CD14-positive monocyte (primary cell): Measurements from ENCODE around the gene NME1. TPM values are rescaled to one million over a fixed set of nuclear protein-coding genes. Genes with fewer than 3 reads are reported as not detected.

Experiments
- DNase-seq, 3 donors: peaks; one replicate each; pipeline ENCODE4 v3.0.0-alpha.2; 2011 to 2022
- H2AFZ ChIP-seq: 2 replicates; pipeline ENCODE4 v1.6.0; 2012; ENCODE audit warnings: mild to moderate bottlenecking, low read depth, low read length, inconsistent platforms; ENCODE audit not compliant: insufficient read depth, poor library complexity, severe bottlenecking
- H3K27ac ChIP-seq, 2 donors: 1 replicate in 1 of 2; 2 replicates in 1 of 2; pipeline ENCODE4 v1.5.1; 2012 to 2013; ENCODE audit warnings: low read length in 2 of 2, control low read depth in 1 of 2, inconsistent platforms in 1 of 2, low read depth in 1 of 2, mild to moderate bottlenecking in 1 of 2
- H3K27me3 ChIP-seq, 2 donors: one replicate each; pipeline versions ENCODE4 v1.6.0 to v1.6.1; 2011 to 2013; ENCODE audit warnings: low read length in 2 of 2; ENCODE audit not compliant: control insufficient read depth in 2 of 2, insufficient read depth in 2 of 2
- H3K36me3 ChIP-seq, 2 donors: replicated peaks in 1 of 2; 1 replicate in 1 of 2; 2 replicates in 1 of 2; pipeline versions ENCODE4 v1.5.1 to v1.6.1; 2012 to 2013; ENCODE audit warnings: low read length in 2 of 2, control low read depth in 1 of 2, inconsistent platforms in 1 of 2, mild to moderate bottlenecking in 1 of 2; ENCODE audit not compliant: insufficient read depth in 2 of 2, control insufficient read depth in 1 of 2
- H3K4me1 ChIP-seq, 2 donors: 1 replicate in 1 of 2; 2 replicates in 1 of 2; pipeline versions ENCODE4 v1.5.1 to v1.6.1; 2012 to 2013; ENCODE audit warnings: low read length in 2 of 2, control low read depth in 1 of 2, inconsistent platforms in 1 of 2, mild to moderate bottlenecking in 1 of 2, moderate library complexity in 1 of 2; ENCODE audit not compliant: insufficient read depth in 2 of 2, control insufficient read depth in 1 of 2
- H3K4me2 ChIP-seq: replicated peaks from 2 replicates; pipeline ENCODE3; 2012; ENCODE audit warnings: low read length, moderate library complexity, mild to moderate bottlenecking; ENCODE audit not compliant: poor library complexity, severe bottlenecking; ENCODE audit errors: extremely low read depth
- H3K4me3 ChIP-seq, 3 experiments: fragments of 200-600 bp in 1 of 3; sonication (generic) in 1 of 3; replicated peaks in 1 of 3; 1 replicate in 2 of 3; 2 replicates in 1 of 3; pipeline ENCODE4 v1.5.1; 2011 to 2013; ENCODE audit warnings: low read length in 3 of 3, mild to moderate bottlenecking in 3 of 3, control low read depth in 2 of 3, low read depth in 2 of 3, inconsistent platforms in 1 of 3, moderate library complexity in 1 of 3
- H3K79me2 ChIP-seq: 2 replicates; pipeline ENCODE4 v1.6.0; 2012; ENCODE audit warnings: mild to moderate bottlenecking, control low read depth, inconsistent platforms, low read length, moderate library complexity; ENCODE audit not compliant: insufficient read depth
- H3K9ac ChIP-seq: 2 replicates; pipeline ENCODE4 v1.6.0; 2017; ENCODE audit warnings: low read length, mild to moderate bottlenecking; ENCODE audit not compliant: insufficient read depth, poor library complexity, severe bottlenecking
- H3K9me3 ChIP-seq, 2 donors: replicated peaks in 1 of 2; 1 replicate in 1 of 2; 2 replicates in 1 of 2; pipeline versions ENCODE4 v1.5.1 to v1.6.1; 2012 to 2013; ENCODE audit warnings: low read length in 2 of 2, control low read depth in 1 of 2; ENCODE audit not compliant: control insufficient read depth in 1 of 2, insufficient read depth in 1 of 2
- H4K20me1 ChIP-seq: 2 replicates; pipeline ENCODE4 v1.6.0; 2012; ENCODE audit warnings: mild to moderate bottlenecking, low read length, control low read depth, moderate library complexity; ENCODE audit not compliant: insufficient read depth
- H3K27ac Mint-ChIP-seq, 7 donors: one replicate each; pipeline ENCODE4 v1.8.0; 2020; ENCODE audit warnings: mild to moderate bottlenecking in 7 of 7, mixed read lengths in 7 of 7, moderate library complexity in 6 of 7, inconsistent platforms in 2 of 7
- H3K27me3 Mint-ChIP-seq, 3 donors: one replicate each; pipeline ENCODE4 v1.8.0; 2021 to 2022; ENCODE audit warnings: low read depth in 3 of 3, mild to moderate bottlenecking in 3 of 3, mixed read lengths in 3 of 3, moderate library complexity in 3 of 3, inconsistent platforms in 1 of 3
- H3K36me3 Mint-ChIP-seq, 2 donors: one replicate each; pipeline ENCODE4 v1.8.0; 2020; ENCODE audit warnings: mixed read lengths in 2 of 2, inconsistent platforms in 1 of 2, mild to moderate bottlenecking in 1 of 2
- H3K4me1 Mint-ChIP-seq: one replicate; pipeline ENCODE4 v1.8.0; 2020; ENCODE audit warnings: mild to moderate bottlenecking, mixed read lengths
- H3K4me3 Mint-ChIP-seq, 2 donors: one replicate each; pipeline ENCODE4 v1.8.0; 2020; ENCODE audit warnings: mild to moderate bottlenecking in 2 of 2, mixed read lengths in 2 of 2, moderate library complexity in 1 of 2
- H3K9me3 Mint-ChIP-seq, 7 donors: one replicate each; pipeline ENCODE4 v1.8.0; 2020 to 2022; ENCODE audit warnings: mixed read lengths in 7 of 7, mild to moderate bottlenecking in 6 of 7, moderate library complexity in 6 of 7, inconsistent platforms in 2 of 7
- CTCF ChIP-seq: fragments of 200-600 bp; IDR thresholded peaks from one replicate; pipeline ENCODE4 v1.8.0; 2022; ENCODE audit warnings: antibody characterized with exemption, mild to moderate bottlenecking
- WGBS: methylation state at CpG from one replicate; pipeline ENCODE4 v1.1.5; 2013; ENCODE audit warnings: missing lambda C conversion rate; ENCODE audit not compliant: insufficient coverage; 5-methylcytosine and 5-hydroxymethylcytosine counted together
- intact Hi-C, 2 donors: fragments of 100-400 bp; cut with micrococcal nuclease; formaldehyde crosslinking; loops; one replicate each; pipeline versions ENCODE4 v1.15.0 to v1.15.1; 2023
- polyA plus RNA-seq, 3 donors: library from polyadenylated mRNA; depleted of rRNA in 1 of 3; unstranded in 2 of 3; stranded (reverse) in 1 of 3; fragments of 300-500 nt in 2 of 3; fragments of >200 nt in 1 of 3; fragmentation: Illumina TruSeq in 2 of 3; gene quantifications; 1 replicate in 2 of 3; 2 replicates in 1 of 3; pipeline ENCODE4 v1.2.3, GENCODE V29; 2012 to 2021

Gene NME1
- polyA plus RNA-seq, 3 donors = 14.8 to 51.4 (median 20.8) TPM

- no peak overlapping the region for H3K27ac Mint-ChIP-seq
- intact Hi-C loops = no loop called here
- DNase-seq = no peak
- Histone ChIP-seq H3K4me3 (no peak overlapping the region), H3K4me2 (no peak overlapping the region), H3K4me1 (no peaks in the 10 kb centered on the region), H2AFZ (no peak overlapping the region), H3K27me3 (no peaks in the 10 kb centered on the region), H3K36me3 (peaks cover 66 to 92% of the 10 kb centered on the region in 2 donors), H4K20me1 (no peaks in the 10 kb centered on the region), H3K79me2 (no peaks in the 10 kb centered on the region), H3K9me3 (no peaks in the 10 kb centered on the region), H3K9ac (no peak overlapping the region), H3K27ac (no peak overlapping the region)
- no peaks in the 10 kb centered on the region for H3K9me3 Mint-ChIP-seq
- WGBS = 93% methylated on average over 3 of the region's 8 CpGs
- H3K27me3 Mint-ChIP-seq = no peaks in the 10 kb centered on the region
- H3K4me3 Mint-ChIP-seq = no peak overlapping the region
- H3K4me1 Mint-ChIP-seq = no peaks in the 10 kb centered on the region
- TF ChIP-seq CTCF = no peak
- H3K36me3 Mint-ChIP-seq = peaks cover 60 to 84% of the 10 kb centered on the region in 2 donors
These were observed 32.5 kb downstream of the NME1 start for GRCh38 chr17:51185763-51186332.

GRCh38 chr17:51188271-51188833 is 35.0 kb downstream of the NME1 start:
- Mint-ChIP-seq H3K4me3 (no peak overlapping the region), H3K9me3 (no peaks in the 10 kb centered on the region), H3K27ac (no peak overlapping the region), H3K27me3 (no peaks in the 10 kb centered on the region), H3K4me1 (no peaks in the 10 kb centered on the region), H3K36me3 (peaks cover 66 to 86% of the 10 kb centered on the region in 2 donors)
- Histone ChIP-seq H3K9ac (no peak overlapping the region), H3K36me3 (peaks cover 72 to 98% of the 10 kb centered on the region in 2 donors), H4K20me1 (no peaks in the 10 kb centered on the region), H3K27me3 (no peaks in the 10 kb centered on the region), H2AFZ (no peak overlapping the region), H3K9me3 (no peaks in the 10 kb centered on the region), H3K79me2 (no peaks in the 10 kb centered on the region), H3K4me1 (no peaks in the 10 kb centered on the region), H3K4me3 (no peak overlapping the region), H3K4me2 (no peak overlapping the region), H3K27ac (no peak overlapping the region)
- DNase-seq = no peak
- intact Hi-C loops = no loop called here
- WGBS = no CpG with 5 or more reads among the region's 9 CpGs
- no peak for TF ChIP-seq CTCF
